Neural crest cell (in vitro differentiated cells): ENCODE measurements around the gene KRT32. TPM values are rescaled to one million over a fixed set of nuclear protein-coding genes. Genes with fewer than 3 reads are reported as not detected.

Experiments
- DNase-seq: peaks from one replicate; pipeline ENCODE4 v3.0.0; 2021; ENCODE audit warnings: low read depth, mixed read lengths, low spot score
- H3K27ac Mint-ChIP-seq: one replicate; pipeline ENCODE4 v1.8.0; 2021; ENCODE audit warnings: mild to moderate bottlenecking, mixed read lengths; ENCODE audit not compliant: unreplicated experiment
- H3K27me3 Mint-ChIP-seq: 2 replicates; pipeline ENCODE4 v1.8.0; 2021; ENCODE audit warnings: low read depth, mild to moderate bottlenecking, mixed read lengths
- H3K36me3 Mint-ChIP-seq: 2 replicates; pipeline ENCODE4 v1.8.0; 2021; ENCODE audit warnings: low read depth, mild to moderate bottlenecking, mixed read lengths
- H3K4me1 Mint-ChIP-seq: 2 replicates; pipeline ENCODE4 v1.8.0; 2021; ENCODE audit warnings: mixed read lengths
- H3K4me3 Mint-ChIP-seq: one replicate; pipeline ENCODE4 v1.8.0; 2021; ENCODE audit warnings: mild to moderate bottlenecking, mixed read lengths
- H3K9me3 Mint-ChIP-seq: 2 replicates; pipeline ENCODE4 v1.8.0; 2021; ENCODE audit warnings: mixed read lengths
- CTCF ChIP-seq: fragments of 200-600 bp; sonication (generic); conservative IDR thresholded peaks from 2 replicates; pipeline ENCODE4 v1.5.0; 2021; ENCODE audit warnings: antibody characterized with exemption, mild to moderate bottlenecking
- total RNA-seq: library from RNA; stranded (reverse); gene quantifications from 2 replicates; pipeline ENCODE4 v1.2.1, GENCODE V29; 2021

The KRT32 gene
- total RNA-seq, 1 donor from 2014 or later: not detected

GRCh38 chr17:41451154-41451728 lies 15.9 kb downstream of the KRT32 start:
- peaks cover 6% of the 10 kb centered on the region for H3K9me3 Mint-ChIP-seq
- H3K4me1 Mint-ChIP-seq: no peaks in the 10 kb centered on the region
- no peak for DNase-seq
- no peak overlapping the region for H3K27ac Mint-ChIP-seq
- TF ChIP-seq CTCF: no peak
- peaks cover 6% of the 10 kb centered on the region for H3K27me3 Mint-ChIP-seq
- no peak overlapping the region for H3K4me3 Mint-ChIP-seq
- H3K36me3 Mint-ChIP-seq: peaks cover 4% of the 10 kb centered on the region

GRCh38 chr17:41449008-41449407 lies 18.2 kb downstream of the KRT32 start:
- Mint-ChIP-seq H3K27ac (no peak overlapping the region), H3K27me3 (peaks cover 6% of the 10 kb centered on the region), H3K36me3 (peaks cover 4% of the 10 kb centered on the region), H3K4me1 (no peaks in the 10 kb centered on the region), H3K9me3 (peaks cover 9% of the 10 kb centered on the region), H3K4me3 (no peak overlapping the region)
- no peak for TF ChIP-seq CTCF
- no peak for DNase-seq

GRCh38 chr17:41448506-41448905 lies 18.7 kb downstream of the KRT32 start:
- no peak for DNase-seq
- no peak for TF ChIP-seq CTCF
- Mint-ChIP-seq H3K4me1 (no peaks in the 10 kb centered on the region), H3K9me3 (peaks cover 9% of the 10 kb centered on the region), H3K4me3 (no peak overlapping the region), H3K27me3 (peaks cover 6% of the 10 kb centered on the region), H3K27ac (no peak overlapping the region), H3K36me3 (peaks cover 4% of the 10 kb centered on the region)

GRCh38 chr17:41446806-41447205 lies 20.4 kb downstream of the KRT32 start:
- H3K27me3 Mint-ChIP-seq: peaks cover 6% of the 10 kb centered on the region

GRCh38 chr17:41444640-41445039 lies 22.5 kb downstream of the KRT32 start:
- peaks cover 3% of the 10 kb centered on the region for H3K9me3 Mint-ChIP-seq
- H3K27me3 Mint-ChIP-seq: no peaks in the 10 kb centered on the region
- H3K4me1 Mint-ChIP-seq: peaks cover 8% of the 10 kb centered on the region
- no peaks in the 10 kb centered on the region for H3K36me3 Mint-ChIP-seq
- DNase-seq: no peak
- H3K4me3 Mint-ChIP-seq: no peak overlapping the region
- peak overlapping the region; percentile 84 for H3K27ac Mint-ChIP-seq
- no peak for TF ChIP-seq CTCF

More at GRCh38 chr17:41446806-41447205, 20.4 kb downstream of the KRT32 start:
- TF ChIP-seq CTCF: no peak
- Mint-ChIP-seq H3K27ac (no peak overlapping the region), H3K36me3 (peaks cover 4% of the 10 kb centered on the region), H3K4me3 (no peak overlapping the region), H3K4me1 (peaks cover 8% of the 10 kb centered on the region), H3K9me3 (peaks cover 9% of the 10 kb centered on the region)
- DNase-seq: no peak

GRCh38 chr17:41444186-41444585 lies 23.0 kb downstream of the KRT32 start:
- H3K27ac Mint-ChIP-seq: peak overlapping the region; percentile 84
- no peak for TF ChIP-seq CTCF

More at GRCh38 chr17:41444186-41444585, 23.0 kb downstream of the KRT32 start:
- Mint-ChIP-seq H3K4me1 (peaks cover 8% of the 10 kb centered on the region), H3K36me3 (no peaks in the 10 kb centered on the region), H3K4me3 (no peak overlapping the region), H3K9me3 (peaks cover 3% of the 10 kb centered on the region), H3K27me3 (no peaks in the 10 kb centered on the region)
- no peak for DNase-seq
